Activated naive CD8-positive, alpha-beta T cell treated with anti-CD3 and anti-CD28 coated beads, Interleukin-2, amount 10 ng/mL, durations not matched to agents 7 days and 5 days (primary cell): ENCODE measurements around the gene KRI1. TPM values are rescaled to one million over a fixed set of nuclear protein-coding genes. Genes with fewer than 3 reads are reported as not detected.

Source experiments
- ATAC-seq: fragments of 150-1000 bp; cut with Tn5 transposase; one replicate; pipeline ENCODE4 v1.10.0; 2021; ENCODE audit warnings: low read depth, moderate library complexity
- POLR2A ChIA-PET: fragments of 350-600 bp; sonication (Branson Sonifier 250); formaldehyde crosslinking; loops from one replicate; lab custom pipeline; 2021; ENCODE audit warnings: antibody characterized with exemption; lab: Charles Lee
- DNase-seq: peaks from one replicate; pipeline ENCODE4 v3.0.0; 2021
- H3K27ac Mint-ChIP-seq: one replicate; pipeline ENCODE4 v1.8.0; 2022; ENCODE audit warnings: mild to moderate bottlenecking, mixed read lengths
- H3K27me3 Mint-ChIP-seq: one replicate; pipeline ENCODE4 v1.8.0; 2022; ENCODE audit warnings: mild to moderate bottlenecking, moderate library complexity, mixed read lengths
- H3K36me3 Mint-ChIP-seq: one replicate; pipeline ENCODE4 v1.8.0; 2021; ENCODE audit warnings: mild to moderate bottlenecking, mixed read lengths
- H3K4me1 Mint-ChIP-seq: one replicate; pipeline ENCODE4 v1.8.0; 2021; ENCODE audit warnings: mixed read lengths
- H3K4me3 Mint-ChIP-seq: one replicate; pipeline ENCODE4 v1.8.0; 2022; ENCODE audit warnings: mild to moderate bottlenecking, moderate library complexity, mixed read lengths
- H3K9me3 Mint-ChIP-seq: one replicate; pipeline ENCODE4 v1.8.0; 2021; ENCODE audit warnings: mixed read lengths
- total RNA-seq, 2 experiments: library from RNA; stranded (reverse); gene quantifications; one replicate each; pipeline ENCODE4 v1.2.3, GENCODE V29; 2021

Gene KRI1
- total RNA-seq, 2 experiments from 2014 or later = 76.2 to 85.4 TPM

DNA sequence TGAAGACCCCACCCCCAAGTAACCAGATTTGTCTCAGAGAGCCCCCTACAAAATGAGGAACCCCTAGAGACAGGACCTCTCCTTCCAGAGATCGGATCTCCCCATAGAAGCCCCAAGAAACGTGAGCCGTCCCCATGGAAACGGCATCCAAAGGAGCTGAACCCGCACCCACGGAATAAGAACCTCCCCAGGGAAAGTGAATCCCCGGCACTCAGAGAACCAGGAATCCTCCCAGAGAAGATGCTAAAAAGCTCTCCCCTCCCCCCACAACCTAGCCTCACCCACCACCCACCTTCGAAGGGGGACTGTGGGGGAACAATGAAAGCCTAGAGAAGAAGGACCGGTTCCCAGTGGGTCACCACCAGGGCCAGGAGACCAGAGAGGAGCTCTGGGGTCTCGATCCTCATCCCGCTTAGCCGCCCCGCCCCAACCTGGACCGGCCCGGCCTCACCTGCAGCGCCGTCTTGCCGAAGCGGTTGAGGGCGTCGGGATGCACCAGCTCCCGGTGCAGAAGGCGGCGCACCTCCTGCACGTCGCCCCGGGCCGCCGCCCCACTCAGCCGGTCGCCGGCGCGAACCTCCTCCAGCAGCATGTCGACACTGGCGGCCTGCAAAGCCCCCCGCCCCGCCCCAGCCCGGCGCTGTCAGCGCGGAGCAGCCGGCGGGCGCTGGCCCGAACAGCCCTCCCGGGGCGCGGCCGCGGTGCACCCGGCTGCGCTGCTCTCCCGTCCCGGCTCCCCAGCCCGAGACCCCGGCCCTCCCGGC is 2.4 kb upstream of the KRI1 start:
- H3K27me3 Mint-ChIP-seq = no peaks in the 10 kb centered on the region
- no peaks in the 10 kb centered on the region for H3K9me3 Mint-ChIP-seq
- ATAC-seq (peak; percentile 13), DNase-seq (no peak)
- peak overlapping the region; percentile 98 for H3K27ac Mint-ChIP-seq
- H3K4me3 Mint-ChIP-seq = peak overlapping the region; percentile 99
- H3K36me3 Mint-ChIP-seq = peaks cover 24% of the 10 kb centered on the region
- POLR2A ChIA-PET = interaction anchor here (0.6 to 7.9 kb wide), 17 partner anchors 10 to 455 kb away, joined by 3 to 224 read pairs (median 4); partner anchors contain the start of genes ATG4D, QTRT1 and S1PR5
- H3K4me1 Mint-ChIP-seq = peaks cover 33% of the 10 kb centered on the region

DNA sequence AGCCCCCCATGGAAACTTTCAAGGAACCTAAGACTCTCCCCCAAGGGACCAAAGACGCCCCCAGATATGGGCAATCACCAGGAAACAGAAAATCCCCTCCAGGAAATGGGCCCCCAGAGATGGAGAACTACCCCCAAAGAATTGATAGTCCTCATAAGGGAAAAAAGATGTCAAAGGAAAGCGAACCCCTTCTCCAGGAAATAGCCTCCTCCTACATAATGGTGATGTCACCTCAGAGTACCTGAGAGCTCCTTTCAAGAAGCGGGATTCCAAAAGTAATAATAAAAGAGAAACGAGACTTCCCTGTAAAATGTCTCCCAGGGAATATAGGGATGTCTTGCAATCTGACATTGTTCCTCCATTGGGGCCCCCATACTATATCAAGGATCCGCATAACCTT is 1.8 kb upstream of the KRI1 start:
- DNase-seq (no peak), ATAC-seq (no peak)
- peaks cover 24% of the 10 kb centered on the region for H3K36me3 Mint-ChIP-seq
- H3K9me3 Mint-ChIP-seq = no peaks in the 10 kb centered on the region
- POLR2A ChIA-PET = interaction anchor here (0.6 to 7.9 kb wide), 18 partner anchors 9 to 454 kb away, joined by 3 to 224 read pairs (median 4); partner anchors contain the start of genes ATG4D, QTRT1 and S1PR5
- H3K27ac Mint-ChIP-seq = peak overlapping the region; percentile 98
- H3K4me3 Mint-ChIP-seq = peak overlapping the region; percentile 99
- H3K4me1 Mint-ChIP-seq = peaks cover 34% of the 10 kb centered on the region
- H3K27me3 Mint-ChIP-seq = no peaks in the 10 kb centered on the region

DNA sequence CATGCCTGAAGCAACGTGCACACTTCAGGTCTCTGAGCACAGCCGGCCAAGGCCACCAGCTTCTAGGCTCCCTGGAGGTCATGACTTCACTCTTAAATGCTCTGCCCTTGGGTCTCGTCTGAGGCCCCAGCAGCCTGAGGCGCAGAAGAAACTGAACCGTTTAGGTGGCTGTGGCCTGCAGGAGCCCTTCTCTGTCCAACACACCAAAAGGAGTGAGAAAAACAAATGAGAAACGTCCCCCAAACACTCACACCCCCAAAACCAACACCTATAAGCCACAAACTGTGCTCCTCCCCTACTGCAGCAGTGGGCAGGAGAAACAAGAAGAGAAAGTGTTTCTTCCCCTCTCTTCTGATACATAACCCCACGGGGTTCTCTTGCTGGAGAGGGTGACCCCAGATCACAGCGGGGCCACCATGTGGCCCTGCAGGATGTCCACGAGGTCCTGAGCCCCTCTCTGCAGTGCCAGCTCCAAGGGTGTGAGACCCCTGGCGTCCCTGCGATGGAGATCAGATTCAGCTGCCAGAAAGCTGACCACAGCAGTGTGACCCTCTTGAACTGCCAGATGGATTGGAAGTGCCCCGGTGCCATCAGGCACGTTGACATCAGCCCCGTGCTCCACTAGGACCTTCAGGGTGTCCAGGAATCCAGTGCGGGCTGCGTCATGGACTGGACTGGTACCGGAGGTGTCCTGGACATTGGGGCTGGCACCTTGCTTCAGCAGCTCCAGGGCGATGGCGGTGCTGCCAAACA is 1.0 kb upstream of the KRI1 start:
- H3K9me3 Mint-ChIP-seq = no peaks in the 10 kb centered on the region
- no peaks in the 10 kb centered on the region for H3K27me3 Mint-ChIP-seq
- POLR2A ChIA-PET = interaction anchor here (0.6 to 7.9 kb wide), 21 partner anchors 8 to 424 kb away, joined by 3 to 224 read pairs (median 4); partner anchors contain the start of genes ATG4D, CDC37, QTRT1 and S1PR5
- H3K4me3 Mint-ChIP-seq = peak overlapping the region; percentile 99
- H3K36me3 Mint-ChIP-seq = peaks cover 24% of the 10 kb centered on the region
- ATAC-seq = peak; percentile 15
- DNase-seq = peak; percentile 76
- peak overlapping the region; percentile 98 for H3K27ac Mint-ChIP-seq
- H3K4me1 Mint-ChIP-seq = peaks cover 28% of the 10 kb centered on the region

- peaks cover 31% of the 10 kb centered on the region for H3K4me1 Mint-ChIP-seq
Observed at GRCh38 chr19:10566408-10566657, 523 bp upstream of the KRI1 start.

GRCh38 chr19:10565028-10565566 is 713 bp downstream of the KRI1 start:
- Mint-ChIP-seq H3K27ac (peak overlapping the region; percentile 98), H3K36me3 (peaks cover 30% of the 10 kb centered on the region), H3K4me3 (peak overlapping the region; percentile 99), H3K27me3 (no peaks in the 10 kb centered on the region), H3K9me3 (no peaks in the 10 kb centered on the region), H3K4me1 (peaks cover 32% of the 10 kb centered on the region)
- DNase-seq (no peak), ATAC-seq (no peak)
- POLR2A ChIA-PET = interaction anchor here (1.3 to 7.9 kb wide), 6 partner anchors 11 to 422 kb away, joined by 3 to 224 read pairs (median 4); partner anchors contain the start of gene ATG4D

More at GRCh38 chr19:10566408-10566657, 523 bp upstream of the KRI1 start:
- Mint-ChIP-seq H3K27me3 (no peaks in the 10 kb centered on the region), H3K9me3 (no peaks in the 10 kb centered on the region), H3K36me3 (peaks cover 24% of the 10 kb centered on the region), H3K27ac (peak overlapping the region; percentile 98), H3K4me3 (peak overlapping the region; percentile 99)
- POLR2A ChIA-PET = interaction anchor here (0.6 to 7.9 kb wide), 16 partner anchors 12 to 423 kb away, joined by 3 to 224 read pairs (median 4); partner anchors contain the start of genes ATG4D, CDC37 and QTRT1
- no peak for ATAC-seq
- no peak for DNase-seq

- Mint-ChIP-seq H3K27me3 (no peaks in the 10 kb centered on the region), H3K4me3 (no peak overlapping the region), H3K27ac (no peak overlapping the region), H3K9me3 (no peaks in the 10 kb centered on the region), H3K4me1 (peaks cover 27% of the 10 kb centered on the region), H3K36me3 (peaks cover 34% of the 10 kb centered on the region)
- POLR2A ChIA-PET = interaction anchor here (7.9 kb wide), 1 partner anchor 9 kb away, joined by 224 read pairs; no protein-coding TSS in a partner anchor
- ATAC-seq (no peak), DNase-seq (no peak)
Observed at GRCh38 chr19:10562609-10563008, 3.2 kb downstream of the KRI1 start.

- H3K4me3 Mint-ChIP-seq = no peak overlapping the region
- peaks cover 26% of the 10 kb centered on the region for H3K36me3 Mint-ChIP-seq
- H3K27me3 Mint-ChIP-seq = no peaks in the 10 kb centered on the region
- ATAC-seq (no peak), DNase-seq (no peak)
- POLR2A ChIA-PET = no interaction called here
- H3K4me1 Mint-ChIP-seq = peaks cover 20% of the 10 kb centered on the region
- no peak overlapping the region for H3K27ac Mint-ChIP-seq
- no peaks in the 10 kb centered on the region for H3K9me3 Mint-ChIP-seq
Observed at GRCh38 chr19:10560154-10560553, 5.7 kb downstream of the KRI1 start.

DNA sequence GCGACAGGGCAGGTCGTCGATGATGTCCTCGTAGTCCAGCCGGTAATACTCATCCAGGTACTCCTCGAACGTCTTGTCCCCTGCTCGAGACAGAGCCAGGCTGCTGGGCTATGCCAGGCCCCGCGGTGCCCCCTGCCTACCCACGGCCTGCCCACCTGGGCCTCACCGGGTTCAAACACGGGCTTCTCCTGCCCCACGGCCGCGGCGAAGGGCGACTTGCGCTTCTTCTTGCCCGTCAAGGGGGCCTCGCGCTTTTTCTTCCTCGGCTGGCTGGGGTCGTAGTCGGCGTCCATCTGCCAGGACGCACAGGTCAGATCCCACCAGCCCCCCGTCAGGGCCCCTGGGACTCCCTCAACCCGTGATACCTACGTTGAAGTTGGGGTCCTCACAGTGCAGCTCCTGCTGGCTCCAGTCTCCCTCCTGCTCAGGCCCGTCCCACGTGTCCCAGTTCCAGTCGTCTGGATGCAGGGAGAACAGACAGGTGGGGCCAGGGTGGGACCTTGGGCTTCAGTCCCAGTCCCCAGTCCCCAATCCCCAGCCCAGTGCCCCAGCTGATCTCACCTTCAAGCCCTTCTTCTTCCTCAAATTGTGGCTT is 8.1 kb downstream of the KRI1 start:
- no peak for ATAC-seq
- Mint-ChIP-seq H3K9me3 (no peaks in the 10 kb centered on the region), H3K4me3 (no peak overlapping the region), H3K27me3 (no peaks in the 10 kb centered on the region), H3K36me3 (peaks cover 30% of the 10 kb centered on the region), H3K27ac (no peak overlapping the region), H3K4me1 (peaks cover 34% of the 10 kb centered on the region)
- POLR2A ChIA-PET = interaction anchor here (7.7 kb wide), 1 partner anchor 9 kb away, joined by 224 read pairs; the partner anchor contains the start of genes CDKN2D and KRI1
- no peak for DNase-seq

GRCh38 chr19:10555610-10555973 is 10.2 kb downstream of the KRI1 start:
- POLR2A ChIA-PET = interaction anchor here (1.0 to 7.7 kb wide), 2 partner anchors 11 to 134 kb away, joined by 3 to 224 read pairs; partner anchors contain the start of genes CDKN2D and KRI1
- peaks cover 43% of the 10 kb centered on the region for H3K36me3 Mint-ChIP-seq
- no peaks in the 10 kb centered on the region for H3K9me3 Mint-ChIP-seq
- H3K27me3 Mint-ChIP-seq = no peaks in the 10 kb centered on the region
- DNase-seq = no peak
- ATAC-seq = no peak
- peak overlapping the region; percentile 92 for H3K27ac Mint-ChIP-seq
- peaks cover 38% of the 10 kb centered on the region for H3K4me1 Mint-ChIP-seq
- H3K4me3 Mint-ChIP-seq = no peak overlapping the region

- H3K36me3 Mint-ChIP-seq = peaks cover 44% of the 10 kb centered on the region
- peak overlapping the region; percentile 92 for H3K27ac Mint-ChIP-seq
- H3K27me3 Mint-ChIP-seq = no peaks in the 10 kb centered on the region
- no peaks in the 10 kb centered on the region for H3K9me3 Mint-ChIP-seq
- POLR2A ChIA-PET = interaction anchor here (0.5 to 7.7 kb wide), 9 partner anchors 11 to 101 kb away, joined by 3 to 224 read pairs (median 3); partner anchors contain the start of genes ATG4D, CDKN2D and KRI1
- DNase-seq (no peak), ATAC-seq (no peak)
- peak overlapping the region; percentile 69 for H3K4me3 Mint-ChIP-seq
- H3K4me1 Mint-ChIP-seq = peaks cover 42% of the 10 kb centered on the region
Observed at GRCh38 chr19:10554760-10555609, 10.8 kb downstream of the KRI1 start.

- Mint-ChIP-seq H3K27ac (peak overlapping the region; percentile 92), H3K27me3 (no peaks in the 10 kb centered on the region), H3K36me3 (peaks cover 48% of the 10 kb centered on the region), H3K9me3 (no peaks in the 10 kb centered on the region), H3K4me3 (peak overlapping the region; percentile 69), H3K4me1 (peaks cover 42% of the 10 kb centered on the region)
- POLR2A ChIA-PET = interaction anchor here (0.8 to 7.7 kb wide), 15 partner anchors 7 to 145 kb away, joined by 3 to 224 read pairs (median 3); partner anchors contain the start of genes ATG4D, CDKN2D and KRI1
- ATAC-seq = peak; percentile 90
- DNase-seq = peak; percentile 84
Observed at GRCh38 chr19:10553943-10554381, 11.8 kb downstream of the KRI1 start.
